Large intestine (tissue), 3 donors: Measurements from ENCODE around the gene TBC1D4. TPM values are rescaled to one million over a fixed set of nuclear protein-coding genes. Genes with fewer than 3 reads are reported as not detected.

Experiments used
- DNase-seq, 2 donors: peaks; one replicate each; pipeline versions ENCODE4 v3.0.0 to v3.0.0-alpha.2; 2013
- H3K27ac ChIP-seq: one replicate; pipeline ENCODE4 v1.5.1; 2013; ENCODE audit warnings: low read length
- H3K27me3 ChIP-seq: 2 replicates; pipeline ENCODE4 v1.6.1; 2013; ENCODE audit warnings: low read length; ENCODE audit not compliant: control insufficient read depth, insufficient read depth
- H3K36me3 ChIP-seq: 2 replicates; pipeline ENCODE4 v1.6.1; 2013; ENCODE audit warnings: low read length; ENCODE audit not compliant: control insufficient read depth, insufficient read depth
- H3K4me1 ChIP-seq: one replicate; pipeline ENCODE4 v1.6.1; 2013; ENCODE audit warnings: low read length; ENCODE audit not compliant: control insufficient read depth, insufficient read depth
- H3K4me3 ChIP-seq: one replicate; pipeline ENCODE4 v1.5.1; 2013; ENCODE audit warnings: low read length
- H3K9me3 ChIP-seq: one replicate; pipeline ENCODE4 v1.6.1; 2013; ENCODE audit warnings: mild to moderate bottlenecking, low read depth, low read length, moderate library complexity; ENCODE audit not compliant: control insufficient read depth
- WGBS: methylation state at CpG from one replicate; pipeline ENCODE4 v1.1.5; 2013; ENCODE audit warnings: low lambda C conversion rate; ENCODE audit not compliant: insufficient coverage; 5-methylcytosine and 5-hydroxymethylcytosine counted together
- polyA plus RNA-seq: library from polyadenylated mRNA; unstranded; fragments of 120-200 nt; gene quantifications from one replicate; pipeline ENCODE4 v1.2.1, GENCODE V29; 2013

Gene TBC1D4
- polyA plus RNA-seq, 1 donor: 10.1 TPM

- Histone ChIP-seq H3K4me3 (no peak overlapping the region), H3K9me3 (no peaks in the 10 kb centered on the region), H3K27ac (no peak overlapping the region), H3K27me3 (no peaks in the 10 kb centered on the region), H3K36me3 (no peaks in the 10 kb centered on the region), H3K4me1 (no peaks in the 10 kb centered on the region)
- DNase-seq: no peak
- WGBS: no CpG with 5 or more reads among the region's 6 CpGs
Measured at GRCh38 chr13:75508002-75508548, 26.1 kb upstream of the TBC1D4 start.

GRCh38 chr13:75507027-75508001 lies 25.3 kb upstream of the TBC1D4 start:
- no peak overlapping the region for H3K4me3 ChIP-seq
- no peak for DNase-seq
- no peaks in the 10 kb centered on the region for H3K4me1 ChIP-seq
- H3K27ac ChIP-seq: no peak overlapping the region
- H3K36me3 ChIP-seq: no peaks in the 10 kb centered on the region
- WGBS: no CpG with 5 or more reads among the region's 10 CpGs
- no peaks in the 10 kb centered on the region for H3K9me3 ChIP-seq
- H3K27me3 ChIP-seq: no peaks in the 10 kb centered on the region

- H3K4me1 ChIP-seq: no peaks in the 10 kb centered on the region
- no CpG with 5 or more reads among the region's 1 CpG for WGBS
- H3K27ac ChIP-seq: no peak overlapping the region
- no peak for DNase-seq
- H3K4me3 ChIP-seq: no peak overlapping the region
- no peaks in the 10 kb centered on the region for H3K9me3 ChIP-seq
- no peaks in the 10 kb centered on the region for H3K27me3 ChIP-seq
- no peaks in the 10 kb centered on the region for H3K36me3 ChIP-seq
Measured at GRCh38 chr13:75506018-75506417, 24.0 kb upstream of the TBC1D4 start.

- H3K27ac ChIP-seq: no peak overlapping the region
- no peaks in the 10 kb centered on the region for H3K36me3 ChIP-seq
- H3K9me3 ChIP-seq: no peaks in the 10 kb centered on the region
- H3K27me3 ChIP-seq: no peaks in the 10 kb centered on the region
- H3K4me1 ChIP-seq: no peaks in the 10 kb centered on the region
- WGBS: no CpG with 5 or more reads among the region's 3 CpGs
- H3K4me3 ChIP-seq: no peak overlapping the region
- no peak for DNase-seq
Measured at GRCh38 chr13:75505327-75505726, 23.4 kb upstream of the TBC1D4 start.

GRCh38 chr13:75495938-75496337 lies 14.0 kb upstream of the TBC1D4 start:
- Histone ChIP-seq H3K27me3 (peaks cover 7% of the 10 kb centered on the region), H3K27ac (no peak overlapping the region), H3K4me3 (no peak overlapping the region), H3K9me3 (no peaks in the 10 kb centered on the region), H3K4me1 (no peaks in the 10 kb centered on the region), H3K36me3 (no peaks in the 10 kb centered on the region)
- WGBS: 96% methylated on average over 4 of the region's 5 CpGs
- no peak for DNase-seq

- DNase-seq: no peak
- H3K9me3 ChIP-seq: no peaks in the 10 kb centered on the region
- H3K27me3 ChIP-seq: peaks cover 7% of the 10 kb centered on the region
- no peaks in the 10 kb centered on the region for H3K36me3 ChIP-seq
- H3K4me3 ChIP-seq: no peak overlapping the region
- H3K27ac ChIP-seq: no peak overlapping the region
- H3K4me1 ChIP-seq: no peaks in the 10 kb centered on the region
- WGBS: 83% methylated on average over 1 of the region's 1 CpG
Measured at GRCh38 chr13:75494491-75494890, 12.5 kb upstream of the TBC1D4 start.

GRCh38 chr13:75493156-75493555 lies 11.2 kb upstream of the TBC1D4 start:
- H3K36me3 ChIP-seq: no peaks in the 10 kb centered on the region
- H3K4me3 ChIP-seq: no peak overlapping the region
- no peak overlapping the region for H3K27ac ChIP-seq
- no peaks in the 10 kb centered on the region for H3K4me1 ChIP-seq
- H3K27me3 ChIP-seq: peaks cover 7% of the 10 kb centered on the region
- DNase-seq: no peak
- no peaks in the 10 kb centered on the region for H3K9me3 ChIP-seq

GRCh38 chr13:75492389-75492788 lies 10.4 kb upstream of the TBC1D4 start:
- Histone ChIP-seq H3K4me1 (no peaks in the 10 kb centered on the region), H3K36me3 (no peaks in the 10 kb centered on the region), H3K9me3 (no peaks in the 10 kb centered on the region), H3K27me3 (peaks cover 7% of the 10 kb centered on the region), H3K4me3 (no peak overlapping the region), H3K27ac (no peak overlapping the region)
- WGBS: no CpG with 5 or more reads among the region's 5 CpGs
- DNase-seq: no peak

- Histone ChIP-seq H3K4me3 (no peak overlapping the region), H3K27me3 (peaks cover 12% of the 10 kb centered on the region), H3K36me3 (no peaks in the 10 kb centered on the region), H3K9me3 (no peaks in the 10 kb centered on the region), H3K27ac (no peak overlapping the region), H3K4me1 (no peaks in the 10 kb centered on the region)
- WGBS: 90% methylated on average over 2 of the region's 2 CpGs
- no peak for DNase-seq
Measured at GRCh38 chr13:75491376-75491775, 9.4 kb upstream of the TBC1D4 start.

- Histone ChIP-seq H3K27ac (no peak overlapping the region), H3K4me3 (no peak overlapping the region), H3K4me1 (no peaks in the 10 kb centered on the region), H3K27me3 (peaks cover 9% of the 10 kb centered on the region), H3K36me3 (no peaks in the 10 kb centered on the region), H3K9me3 (no peaks in the 10 kb centered on the region)
- DNase-seq: peak in 1 of 2 donors; percentile 44
- 50% methylated on average over 2 of the region's 10 CpGs for WGBS
Measured at GRCh38 chr13:75489502-75490263, 7.7 kb upstream of the TBC1D4 start.
